GM21360 (cell line): ENCODE results near the gene PRPSAP2.
"Not testable (repeated sequence)": the region's sequence is repeated elsewhere in the genome, so short reads cannot be mapped to it uniquely, and the experiment has no call there.

Source experiments
- ATAC-seq: cut with Tn5 transposase; IDR thresholded peaks from one replicate; pipeline ENCODE4 v1.9.1; 2021; ENCODE audit warnings: mild to moderate bottlenecking, moderate library complexity; ENCODE audit not compliant: unreplicated experiment

PRPSAP2 gene

DNA sequence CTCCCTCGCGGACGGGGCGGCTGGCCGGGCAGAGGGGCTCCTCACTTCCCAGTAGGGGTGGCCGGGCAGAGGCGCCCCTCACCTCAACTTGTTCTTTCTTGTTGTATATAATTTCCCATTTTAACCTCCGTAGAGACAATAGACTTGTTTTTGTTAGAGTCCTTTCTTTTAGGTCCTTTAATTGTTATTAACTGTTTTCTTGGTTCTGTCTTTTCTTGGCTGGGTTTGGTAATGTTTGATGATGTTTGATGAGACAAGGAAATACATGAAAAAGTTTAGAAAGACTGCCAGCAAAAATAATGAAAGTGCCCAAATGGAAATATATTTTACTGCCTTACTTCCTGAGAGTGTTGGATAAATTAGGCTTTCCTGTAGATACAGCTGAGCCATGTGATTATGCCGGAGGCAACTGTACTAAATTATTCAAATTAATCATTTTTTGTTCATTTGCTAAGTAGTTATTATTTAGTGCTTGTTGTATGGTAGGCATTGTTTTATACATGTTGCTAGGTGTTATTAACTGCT, 30.9 kb downstream of the PRPSAP2 start:
- no peak for ATAC-seq

DNA sequence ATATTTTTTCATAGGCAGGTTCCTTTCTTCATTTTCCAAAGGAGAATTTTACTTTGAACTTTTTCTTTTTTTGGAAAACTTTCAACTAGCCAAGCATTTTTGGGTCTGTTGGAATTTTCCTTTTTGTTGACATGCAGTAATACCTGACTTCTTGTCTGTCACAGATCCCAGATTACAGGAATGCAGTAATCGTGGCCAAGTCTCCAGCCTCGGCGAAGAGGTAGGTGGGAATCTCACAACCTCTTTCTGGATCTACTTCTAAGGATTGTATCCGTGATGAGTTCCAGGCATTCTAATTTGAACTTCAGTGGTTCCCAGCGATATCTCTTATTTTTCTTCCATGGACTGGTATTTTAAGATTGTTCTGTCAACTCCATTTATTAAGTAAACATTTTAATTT, 31.7 kb downstream of the PRPSAP2 start:
- no peak for ATAC-seq

DNA sequence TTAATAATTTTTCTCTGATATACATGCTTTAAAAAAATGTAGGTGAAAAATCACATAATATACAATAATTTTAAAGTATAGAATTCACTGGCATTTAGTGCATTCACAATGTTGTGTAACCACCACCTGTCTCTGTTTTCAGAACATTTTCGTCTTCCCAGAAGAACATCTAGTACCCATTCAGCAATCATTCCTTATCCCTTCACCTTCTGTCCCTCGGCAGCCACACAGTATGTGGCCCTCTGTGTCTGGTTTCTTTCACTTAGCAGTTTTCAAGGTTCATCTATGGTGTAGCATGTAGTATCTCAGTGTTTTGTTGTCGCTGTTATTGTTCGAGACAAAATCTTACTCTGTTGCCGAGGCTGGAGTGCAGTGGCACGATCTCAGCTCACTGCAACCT, 33.6 kb downstream of the PRPSAP2 start:
- no peak for ATAC-seq

DNA sequence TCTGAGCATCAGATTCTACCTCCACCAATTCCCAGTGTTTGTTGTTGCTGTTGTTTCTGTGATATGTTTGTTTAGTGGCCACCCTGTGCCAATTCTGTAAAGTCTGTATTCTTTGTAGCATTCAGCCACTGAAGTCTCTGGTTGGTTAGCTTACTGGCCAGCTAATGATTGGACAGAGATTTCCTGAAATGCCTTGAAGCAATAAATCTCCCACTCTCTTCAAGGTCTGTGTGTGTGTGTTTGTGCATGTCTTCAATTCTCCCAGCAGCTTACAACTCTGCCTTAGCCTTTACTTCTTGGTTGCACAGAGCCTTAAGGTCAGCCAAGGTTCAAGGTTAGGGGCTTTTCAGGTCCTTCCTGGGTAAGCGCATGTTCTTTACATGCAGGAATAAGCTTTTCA, 38.2 kb downstream of the PRPSAP2 start:
- no peak for ATAC-seq

DNA sequence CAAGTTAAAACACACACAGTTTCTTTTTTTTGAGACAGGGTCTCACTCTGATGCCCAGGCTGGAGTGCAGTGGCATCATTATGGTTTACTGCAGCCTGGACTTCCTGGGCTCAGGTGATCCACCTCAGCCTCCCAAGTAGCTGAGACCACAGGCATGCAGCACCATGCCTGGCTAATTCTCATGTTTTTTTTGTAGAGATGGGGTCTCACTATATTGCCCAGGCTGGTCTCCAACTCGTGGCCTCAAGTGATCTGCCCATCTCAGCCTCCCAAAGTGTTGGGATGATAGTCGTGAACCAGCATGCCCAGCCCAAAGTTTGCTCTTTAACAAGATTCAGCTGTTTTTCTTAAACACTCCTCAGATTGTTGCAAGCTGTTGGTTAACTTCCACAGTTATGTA, 39.0 kb downstream of the PRPSAP2 start:
- ATAC-seq, result no peak

DNA sequence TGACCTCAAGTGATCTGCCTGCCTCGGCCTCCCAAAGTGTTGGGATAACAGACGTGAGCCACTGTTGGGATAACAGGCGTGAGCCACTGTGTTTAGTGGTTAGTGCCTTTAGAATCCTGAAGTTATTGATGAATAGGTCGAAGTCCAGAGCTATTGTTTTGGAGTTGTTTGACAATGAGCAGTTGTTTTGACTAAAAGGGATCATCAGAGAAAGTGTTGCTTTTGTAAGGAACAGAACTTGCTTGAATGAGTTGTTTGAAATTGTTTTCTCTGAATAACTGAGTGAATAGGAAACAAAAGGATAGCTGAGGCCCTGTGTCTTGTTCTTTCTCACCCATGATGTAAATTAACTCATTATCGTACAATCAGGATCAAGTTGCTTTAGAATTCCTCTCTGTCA, 46.6 kb downstream of the PRPSAP2 start:
- ATAC-seq, result no peak

DNA sequence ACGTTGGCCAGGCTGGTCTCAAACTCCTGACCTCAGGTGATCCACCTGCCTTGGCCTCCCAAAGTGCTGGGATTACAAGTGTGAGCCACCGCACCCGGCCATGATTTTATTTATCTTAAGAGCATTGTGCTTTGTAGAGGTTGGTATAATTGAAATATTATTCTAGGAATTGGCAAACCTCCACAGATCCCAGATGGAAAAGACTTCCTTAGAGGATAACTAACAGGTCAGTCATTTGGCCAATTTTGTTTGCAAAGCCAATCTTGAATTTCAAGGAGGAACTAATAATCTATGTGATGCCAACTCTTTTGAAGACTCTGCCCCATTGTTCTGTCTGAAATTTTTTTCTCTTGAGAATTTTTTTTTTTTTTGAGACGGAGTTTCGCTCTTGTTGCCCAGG, 47.3 kb downstream of the PRPSAP2 start:
- ATAC-seq, result no peak

DNA sequence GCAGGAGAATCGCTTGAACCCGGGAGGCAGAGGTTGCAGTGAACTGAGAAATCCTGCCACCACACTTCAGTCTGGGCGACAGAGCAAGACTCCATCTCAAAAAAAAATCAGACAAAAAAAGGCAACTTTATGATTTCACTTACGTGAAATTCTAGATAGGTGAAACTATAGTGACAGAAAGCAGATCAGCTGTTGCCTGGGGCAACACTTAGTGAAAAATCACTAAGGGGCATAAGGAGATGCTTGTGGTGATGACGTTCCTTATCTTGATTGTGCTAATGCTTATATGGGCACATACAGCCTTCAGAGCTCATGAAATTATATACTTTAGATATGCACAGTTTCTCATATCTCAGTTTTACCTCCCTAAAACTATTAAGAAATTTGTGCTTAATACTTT, 52.4 kb downstream of the PRPSAP2 start:
- ATAC-seq, result no peak

DNA sequence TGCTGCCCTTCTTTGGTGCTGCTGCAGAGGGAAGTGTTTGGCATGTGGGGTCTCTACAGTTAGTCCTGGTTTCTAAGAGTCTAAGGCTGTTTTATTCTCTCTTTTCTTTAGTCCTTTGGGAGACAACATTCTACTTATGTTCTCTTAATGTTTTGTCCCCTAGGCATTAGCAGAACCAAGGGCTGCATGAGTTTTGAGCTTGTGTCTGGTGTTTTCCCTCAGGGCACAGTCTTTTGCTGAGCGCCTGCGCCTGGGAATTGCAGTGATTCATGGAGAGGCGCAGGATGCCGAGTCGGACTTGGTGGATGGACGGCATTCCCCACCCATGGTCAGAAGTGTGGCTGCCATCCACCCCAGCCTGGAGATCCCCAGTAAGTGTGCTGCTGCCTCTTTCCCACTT, 53.0 kb downstream of the PRPSAP2 start:
- no peak for ATAC-seq

DNA sequence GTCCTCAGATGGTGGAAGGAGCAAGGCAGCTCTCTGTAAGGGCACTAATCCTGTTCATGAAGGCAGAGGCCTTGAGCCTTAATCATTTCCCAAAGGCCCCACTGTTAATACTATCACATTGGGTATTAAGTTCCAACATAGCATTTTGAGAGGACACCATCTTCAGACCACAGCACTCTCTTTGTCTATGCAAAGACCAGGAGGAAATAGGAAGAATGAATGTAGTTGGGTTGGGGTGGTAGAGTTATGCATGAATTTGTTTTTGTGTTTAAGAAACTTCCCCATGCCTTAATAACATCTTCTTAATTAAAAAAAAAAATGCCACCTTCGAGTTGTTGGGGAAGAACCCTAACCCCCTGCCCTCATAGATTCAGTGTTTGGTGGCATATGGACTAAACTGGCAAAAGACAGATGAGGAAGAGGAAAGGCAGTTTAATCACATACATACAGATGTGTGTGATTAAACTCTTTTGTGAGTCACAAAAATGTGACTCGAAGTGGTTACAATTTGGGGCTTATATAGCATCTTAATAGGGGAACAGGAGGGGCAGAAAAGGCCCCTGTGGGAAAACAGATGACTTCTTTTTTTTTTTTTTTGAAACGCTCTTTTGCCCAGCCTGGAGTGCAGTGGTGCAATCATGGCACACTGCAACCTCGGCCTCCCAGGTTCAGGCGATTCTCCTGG, 59.0 kb downstream of the PRPSAP2 start:
- ATAC-seq, result no peak

DNA sequence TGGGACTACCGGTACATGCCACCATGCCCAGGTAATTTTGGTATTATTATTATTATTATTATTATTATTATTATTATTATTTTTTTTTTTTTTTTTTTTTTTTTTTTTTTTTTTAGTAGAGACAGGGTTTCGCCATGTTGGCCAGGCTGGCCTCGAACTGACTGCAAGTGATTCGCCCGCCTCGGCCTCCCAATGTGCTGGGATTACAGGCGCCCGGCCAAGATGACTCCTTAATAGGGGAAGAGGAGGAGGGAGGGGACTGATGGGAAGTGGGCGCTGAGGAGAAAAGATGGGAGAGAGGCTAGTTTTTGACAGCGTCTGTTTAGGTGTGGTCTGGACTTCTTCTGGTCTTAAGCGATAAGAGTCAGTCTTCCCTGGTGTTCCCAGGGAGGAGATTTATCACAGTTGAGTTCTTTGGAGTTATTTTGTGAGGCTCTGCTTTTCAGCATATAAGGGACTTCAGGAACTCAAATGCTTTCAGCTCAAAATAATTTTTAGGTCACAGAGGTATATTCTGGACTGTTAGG, 59.6 kb downstream of the PRPSAP2 start:
- ATAC-seq, result no peak

DNA sequence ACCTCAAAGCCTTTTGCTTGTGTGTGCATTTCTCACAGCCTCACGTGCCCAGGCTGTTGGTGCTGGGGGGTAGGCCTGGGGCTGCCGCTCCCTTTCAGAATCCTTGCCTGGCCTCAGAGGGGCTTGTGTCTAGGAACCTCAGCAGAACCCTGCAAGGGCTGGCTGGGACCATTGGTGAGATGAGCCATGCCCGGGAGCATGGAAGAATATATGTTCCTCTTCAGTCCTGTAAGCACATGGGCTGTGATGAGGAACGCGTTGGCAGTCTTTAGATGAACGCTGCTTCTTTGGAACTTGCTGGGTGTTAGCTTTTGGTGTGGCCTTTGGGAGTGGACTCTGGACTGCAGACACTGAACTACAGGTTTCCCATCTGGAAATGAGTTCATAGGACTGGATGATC, 62.0 kb downstream of the PRPSAP2 start:
- no peak for ATAC-seq

DNA sequence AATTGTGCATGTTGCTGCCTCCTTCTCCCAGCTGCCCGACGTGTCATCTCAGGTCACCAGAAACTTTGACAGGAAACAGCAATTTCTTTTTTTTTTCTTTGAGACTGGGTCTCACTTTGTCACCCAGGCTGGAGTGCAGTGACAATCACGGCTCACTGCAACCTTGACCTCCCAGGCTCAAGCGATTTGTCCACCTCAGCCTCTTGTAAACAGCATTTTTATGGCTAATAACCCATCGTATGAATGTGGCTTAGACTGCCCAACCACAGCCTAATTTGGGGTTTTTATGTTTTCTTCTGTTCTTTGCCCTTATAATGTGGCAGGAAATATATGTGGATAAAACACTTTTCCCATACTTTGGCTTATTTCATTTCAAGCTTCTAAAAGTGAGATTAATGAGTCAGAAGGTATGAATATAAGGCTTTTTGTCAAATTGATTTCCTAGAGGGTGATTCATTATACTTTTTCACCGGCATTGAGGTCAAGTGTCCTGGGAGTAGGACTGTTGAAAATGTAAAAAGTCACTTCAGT, 63.0 kb downstream of the PRPSAP2 start:
- ATAC-seq, result no peak

DNA sequence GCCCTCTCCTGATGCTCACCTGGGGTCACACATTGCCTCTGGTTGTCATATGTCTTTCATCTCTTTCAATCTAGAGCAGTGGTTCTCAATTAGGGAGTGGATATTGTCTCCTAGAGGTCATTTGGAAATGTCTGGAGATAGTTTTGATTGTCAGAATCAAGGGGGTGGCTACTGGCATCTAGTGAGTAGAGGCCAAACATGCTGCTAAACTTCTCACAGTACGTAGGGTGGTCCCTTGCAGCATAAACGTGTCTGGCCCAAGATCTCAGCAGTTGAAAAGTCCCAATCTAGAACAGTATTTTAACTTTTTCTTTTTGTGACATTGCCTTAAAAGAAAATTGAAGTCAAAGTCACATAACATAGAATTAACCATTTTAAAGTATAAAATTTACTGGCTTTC, 63.6 kb downstream of the PRPSAP2 start:
- no peak for ATAC-seq

DNA sequence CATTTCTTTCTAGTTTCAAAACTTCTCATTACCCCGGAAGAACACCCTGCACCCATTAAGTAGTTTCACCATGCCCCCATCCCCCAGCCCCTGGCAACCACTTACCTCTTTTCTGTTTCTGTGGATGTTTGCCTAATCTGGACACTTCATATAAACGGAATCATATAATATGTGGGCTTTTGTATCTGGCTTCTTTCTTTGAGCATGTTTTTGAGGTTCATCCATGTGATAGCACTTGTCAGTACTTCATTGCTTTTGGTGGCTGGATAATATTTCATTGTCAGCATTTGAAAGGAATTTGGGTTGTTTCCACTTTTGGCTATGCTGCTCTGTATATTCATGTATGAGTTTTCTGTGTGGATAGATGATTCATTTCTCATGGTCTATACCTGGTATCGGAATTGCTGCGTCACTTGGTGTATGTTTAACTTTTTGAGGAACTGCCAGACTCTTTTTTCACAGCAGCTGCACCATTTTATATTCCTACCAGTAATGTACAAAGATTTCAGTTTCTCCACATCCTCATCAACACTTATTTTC, 64.1 kb downstream of the PRPSAP2 start:
- peak; percentile 70 for ATAC-seq

DNA sequence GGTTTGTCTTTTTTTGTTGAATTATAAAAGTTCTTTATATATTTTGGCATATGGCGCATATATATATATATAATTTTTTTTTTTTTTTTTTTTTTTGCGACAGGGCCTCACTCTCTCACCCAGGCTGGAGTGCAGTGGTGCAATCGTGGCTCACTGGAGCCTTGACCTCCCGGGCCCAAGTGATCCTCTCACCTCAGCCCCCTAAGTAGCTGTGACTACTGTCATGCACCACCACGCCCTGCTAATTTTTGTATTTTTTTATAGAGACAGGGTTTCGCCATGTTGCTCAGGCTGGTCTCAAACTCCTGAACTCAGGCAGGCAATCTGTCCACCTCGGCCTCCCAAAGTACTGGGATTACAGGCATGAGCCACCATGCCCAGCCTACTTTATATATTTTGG, 64.7 kb downstream of the PRPSAP2 start:
- not testable (repeated sequence) for ATAC-seq

DNA sequence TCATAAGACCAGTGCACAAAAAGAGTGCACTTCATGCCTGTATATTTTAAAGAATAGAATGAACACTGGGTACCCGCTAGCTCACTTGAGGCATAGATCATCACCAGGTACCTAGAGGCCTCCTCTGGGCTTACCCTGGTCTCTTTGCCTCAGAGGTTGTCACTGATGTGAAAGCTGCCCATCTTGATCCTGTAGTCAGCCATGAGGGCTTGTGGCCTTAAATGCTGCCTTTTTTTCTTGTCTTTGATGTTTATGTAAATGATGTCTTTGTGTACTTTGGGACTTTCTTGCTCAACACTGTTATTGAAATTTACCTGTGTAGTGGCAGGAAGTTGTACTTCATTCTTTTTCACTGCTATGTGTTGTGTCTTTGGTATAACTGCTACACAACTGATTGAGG, 67.3 kb downstream of the PRPSAP2 start:
- ATAC-seq, result no peak

DNA sequence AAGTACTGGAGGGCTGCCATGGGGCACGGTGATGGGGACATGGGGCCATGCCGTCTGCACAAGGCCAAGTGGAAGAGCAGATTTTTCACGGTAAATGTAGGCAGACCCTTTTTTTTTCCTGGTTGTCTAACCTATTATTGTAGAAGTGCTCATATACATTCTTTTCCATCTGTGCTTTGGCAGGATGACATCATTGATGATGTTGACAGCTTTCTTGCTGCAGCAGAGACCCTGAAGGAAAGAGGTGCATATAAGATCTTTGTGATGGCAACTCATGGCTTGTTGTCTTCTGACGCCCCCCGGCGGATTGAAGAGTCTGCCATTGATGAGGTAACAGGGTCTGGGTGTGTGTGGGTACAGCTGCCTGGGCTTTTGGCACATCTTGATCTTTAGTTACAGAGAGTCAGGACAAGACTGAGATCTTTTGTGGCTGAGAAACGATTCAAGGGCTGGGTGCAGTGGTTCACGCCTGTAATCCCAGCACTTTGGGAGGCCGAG, 70.7 kb downstream of the PRPSAP2 start:
- ATAC-seq, result no peak

DNA sequence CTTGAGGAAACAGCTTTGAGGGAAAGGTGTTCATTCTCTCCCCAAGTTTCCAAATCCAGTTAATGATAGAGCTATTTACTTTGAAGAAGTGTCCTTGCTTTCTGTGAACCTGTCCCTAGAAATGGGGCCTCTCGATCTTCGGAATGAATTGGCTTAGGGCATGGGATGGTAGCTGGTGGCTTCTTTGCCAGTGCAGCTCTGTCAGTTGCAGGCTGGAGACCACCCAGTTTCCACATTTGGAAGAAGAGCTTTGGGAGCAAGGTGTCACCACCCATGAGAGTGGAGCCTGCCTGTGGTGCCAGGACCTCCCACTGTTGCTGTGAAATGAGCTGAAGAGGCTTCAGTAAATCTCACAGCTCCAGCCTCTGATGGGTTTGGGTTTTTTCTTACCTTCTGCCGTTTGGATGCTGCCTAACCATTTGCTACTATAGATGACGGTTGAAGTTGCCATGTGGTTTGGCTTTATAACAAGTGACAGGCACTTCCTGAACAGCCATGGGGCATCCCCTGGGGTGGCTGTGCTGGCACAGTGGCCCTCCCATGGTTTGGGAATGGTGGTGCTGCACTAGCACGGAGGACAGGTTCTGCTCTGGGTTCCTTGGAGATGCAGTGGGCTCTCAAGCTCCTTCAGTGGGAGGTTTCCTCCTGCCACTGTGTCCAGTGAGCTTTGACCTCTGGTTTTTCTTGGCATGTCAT, 74.6 kb downstream of the PRPSAP2 start:
- ATAC-seq, result no peak

DNA sequence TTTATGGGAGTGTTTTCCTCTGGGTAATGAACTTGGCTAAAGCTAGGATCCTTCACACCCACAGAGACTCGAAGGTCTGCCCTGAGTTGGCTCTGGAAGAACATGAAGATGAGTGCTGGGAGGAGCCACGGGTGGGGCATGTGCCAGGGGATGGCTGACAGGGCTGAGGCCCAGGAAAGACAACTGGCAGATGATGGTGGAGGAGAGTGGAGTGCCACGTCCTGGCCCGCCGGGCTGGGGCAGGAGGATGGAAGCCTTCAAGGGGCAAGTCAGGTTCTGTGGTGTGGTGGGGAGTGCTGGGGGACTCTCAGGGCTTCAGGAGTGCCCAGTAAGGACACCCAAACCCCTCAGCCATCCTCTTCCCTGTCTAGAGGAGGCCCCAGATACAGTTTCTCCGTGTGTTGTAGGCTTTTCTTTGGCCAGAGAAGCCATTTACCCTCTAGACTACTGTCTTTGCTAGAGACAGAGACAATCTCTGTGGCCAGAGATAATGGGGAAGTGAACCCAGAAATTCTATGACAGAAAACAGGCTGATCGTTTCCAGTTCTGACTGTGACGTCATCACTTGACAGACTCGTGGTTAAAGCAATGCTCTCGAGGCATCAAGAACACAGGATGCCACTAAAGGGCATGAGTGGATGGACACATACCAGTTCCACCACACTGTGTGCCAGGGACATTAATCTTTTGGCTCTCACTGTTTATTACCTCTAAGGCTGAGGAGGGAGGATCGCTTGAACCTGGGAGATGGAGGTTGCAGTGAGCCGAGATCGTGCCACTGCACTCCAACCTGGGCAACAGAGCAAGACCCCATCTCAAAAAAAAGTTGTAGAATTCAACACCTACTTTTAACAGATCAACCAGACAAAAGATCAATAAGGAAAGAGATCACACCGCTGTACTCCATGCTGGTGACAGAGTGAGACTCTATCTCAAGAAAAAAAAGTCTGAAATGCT, 75.4 kb downstream of the PRPSAP2 start:
- ATAC-seq, result no peak
